ENCODE results near the gene NR1I3.

NR1I3 gene

DNA sequence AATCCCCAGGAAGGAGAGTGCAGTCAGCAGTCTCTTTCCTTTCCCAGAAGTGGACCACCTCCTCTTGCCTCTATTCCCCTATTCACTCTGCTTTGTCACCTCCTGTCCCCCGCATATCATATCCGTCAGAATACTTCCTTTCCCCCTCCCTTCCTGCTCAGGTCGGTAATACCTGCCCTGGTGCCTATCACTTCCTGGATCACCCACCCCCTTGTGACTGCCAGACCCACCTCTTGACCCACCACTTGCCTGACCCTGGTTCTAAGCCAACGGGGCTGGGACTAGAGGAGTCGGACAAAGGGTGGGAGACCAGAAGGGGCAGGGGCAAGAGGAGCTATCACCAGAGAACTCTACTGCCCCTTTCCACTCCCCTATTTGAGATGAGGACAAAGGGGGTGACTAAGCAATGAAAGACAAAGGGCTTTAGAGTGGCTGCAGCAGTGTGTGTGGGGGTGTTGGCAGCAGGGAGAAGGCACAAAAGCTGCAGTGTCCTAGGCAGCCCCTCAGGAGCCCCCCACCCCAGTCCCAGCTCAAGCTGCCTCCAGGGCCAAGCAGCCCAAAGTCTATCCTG, 37.5 kb downstream of the NR1I3 start:
- Histone ChIP-seq H3K4me1 (ENCODE audit: control insufficient read depth, insufficient read depth, low read length, poor library complexity, severe bottlenecking) (peaks cover 28% of the 10 kb centered on the region), H3K4me3 (ENCODE audit: extremely low read depth, insufficient read depth, low read length, poor library complexity, severe bottlenecking) (no peak overlapping the region), H3K36me3 (ENCODE audit: control insufficient read depth, insufficient read depth, low read length) (peaks cover 22% of the 10 kb centered on the region), H3K27ac (ENCODE audit: low read depth, low read length, severe bottlenecking) (peak overlapping the region; percentile 88), H3K9me3 (ENCODE audit: control insufficient read depth, low read length) (no peaks in the 10 kb centered on the region)
- whole genome bisulfite sequencing, 2 experiments (ENCODE audit: insufficient coverage in 2 of 2), result 75% methylated on average over 5 of the region's 5 CpGs; no CpG with 5 or more reads in 1 of the 2 experiments

DNA sequence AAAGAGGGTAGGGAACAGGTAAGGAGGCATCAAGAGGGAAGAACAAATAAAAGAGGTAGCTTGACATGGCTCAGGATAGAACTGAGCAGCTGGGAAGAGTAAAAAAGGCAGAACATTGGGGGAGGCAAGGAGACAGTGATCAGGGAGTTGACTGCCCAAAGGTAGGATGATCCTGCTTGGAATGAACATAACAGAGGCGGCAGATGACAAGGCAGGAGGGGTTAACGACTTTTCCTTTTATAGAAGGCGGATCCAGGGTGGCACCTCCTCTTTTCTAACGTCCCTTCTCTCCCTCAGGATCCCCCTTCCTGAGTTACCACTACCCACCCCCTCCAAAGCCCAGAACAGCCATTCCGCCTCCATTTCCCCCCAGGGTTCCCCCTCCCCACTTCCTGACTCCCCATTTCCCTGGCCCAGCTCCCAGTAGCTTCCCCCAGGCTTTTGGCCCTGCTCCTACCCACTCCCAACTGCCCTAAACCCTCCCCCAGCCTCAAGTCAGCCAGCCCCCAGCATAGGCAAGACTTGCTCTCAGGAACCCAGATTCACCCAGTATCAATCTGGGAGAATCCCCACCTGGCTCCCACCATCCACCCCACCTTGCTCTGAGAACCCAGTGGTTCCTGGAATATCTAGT, 38.4 kb downstream of the NR1I3 start:
- H3K4me3 ChIP-seq (ENCODE audit: extremely low read depth, insufficient read depth, low read length, poor library complexity, severe bottlenecking), result no peak overlapping the region
- peak overlapping the region; percentile 88 for H3K27ac ChIP-seq (ENCODE audit: low read depth, low read length, severe bottlenecking)
- H3K4me1 ChIP-seq (ENCODE audit: control insufficient read depth, insufficient read depth, low read length, poor library complexity, severe bottlenecking), result peaks cover 32% of the 10 kb centered on the region

GRCh38 chr1:161198897-161199431, 39.0 kb downstream of the NR1I3 start, which contains the start of gene ADAMTS4:
TSS of gene ADAMTS4 (minus strand) at chr1:161199054. CDS start at chr1:161198627, 427 bp downstream.
- Histone ChIP-seq H3K36me3 (ENCODE audit: control insufficient read depth, insufficient read depth, low read length) (peaks cover 8% of the 10 kb centered on the region), H3K4me3 (ENCODE audit: extremely low read depth, insufficient read depth, low read length, poor library complexity, severe bottlenecking) (peak within 1 kb of the TSS; percentile 16), H3K27ac (ENCODE audit: low read depth, low read length, severe bottlenecking) (peak within 1 kb of the TSS; percentile 88), H3K4me1 (ENCODE audit: control insufficient read depth, insufficient read depth, low read length, poor library complexity, severe bottlenecking) (peaks cover 32% of the 10 kb centered on the region), H3K9me3 (ENCODE audit: control insufficient read depth, low read length) (no peaks in the 10 kb centered on the region)
- 60 to 68% methylated on average over 7 to 9 of the region's 11 CpGs for WGBS, 2 experiments (ENCODE audit: insufficient coverage in 2 of 2)

More for the DNA sequence above, 38.4 kb downstream of the NR1I3 start:
- WGBS, 2 experiments (ENCODE audit: insufficient coverage in 2 of 2), result 68 to 80% methylated on average over 1 to 5 of the region's 5 CpGs
- H3K36me3 ChIP-seq (ENCODE audit: control insufficient read depth, insufficient read depth, low read length), result peaks cover 15% of the 10 kb centered on the region
- no peaks in the 10 kb centered on the region for H3K9me3 ChIP-seq (ENCODE audit: control insufficient read depth, low read length)

- Histone ChIP-seq H3K27ac (ENCODE audit: low read depth, low read length, severe bottlenecking) (peak overlapping the region; percentile 2), H3K36me3 (ENCODE audit: control insufficient read depth, insufficient read depth, low read length) (peaks cover 2% of the 10 kb centered on the region), H3K9me3 (ENCODE audit: control insufficient read depth, low read length) (no peaks in the 10 kb centered on the region), H3K4me3 (ENCODE audit: extremely low read depth, insufficient read depth, low read length, poor library complexity, severe bottlenecking) (peak overlapping the region; percentile 16), H3K4me1 (ENCODE audit: control insufficient read depth, insufficient read depth, low read length, poor library complexity, severe bottlenecking) (peaks cover 30% of the 10 kb centered on the region)
- WGBS, 2 experiments (ENCODE audit: insufficient coverage in 2 of 2), result 33 to 38% methylated on average over 16 to 18 of the region's 20 CpGs
Measured at GRCh38 chr1:161198194-161198896, 39.7 kb downstream of the NR1I3 start.

GRCh38 chr1:161197560-161198193, 40.3 kb downstream of the NR1I3 start:
- Histone ChIP-seq H3K36me3 (ENCODE audit: control insufficient read depth, insufficient read depth, low read length) (no peaks in the 10 kb centered on the region), H3K27ac (ENCODE audit: low read depth, low read length, severe bottlenecking) (peak overlapping the region; percentile 85), H3K4me3 (ENCODE audit: extremely low read depth, insufficient read depth, low read length, poor library complexity, severe bottlenecking) (peak overlapping the region; percentile 2), H3K9me3 (ENCODE audit: control insufficient read depth, low read length) (no peaks in the 10 kb centered on the region), H3K4me1 (ENCODE audit: control insufficient read depth, insufficient read depth, low read length, poor library complexity, severe bottlenecking) (peaks cover 28% of the 10 kb centered on the region)
- WGBS, 2 experiments (ENCODE audit: insufficient coverage in 2 of 2), result 92 to 93% methylated on average over 9 to 10 of the region's 11 CpGs

DNA sequence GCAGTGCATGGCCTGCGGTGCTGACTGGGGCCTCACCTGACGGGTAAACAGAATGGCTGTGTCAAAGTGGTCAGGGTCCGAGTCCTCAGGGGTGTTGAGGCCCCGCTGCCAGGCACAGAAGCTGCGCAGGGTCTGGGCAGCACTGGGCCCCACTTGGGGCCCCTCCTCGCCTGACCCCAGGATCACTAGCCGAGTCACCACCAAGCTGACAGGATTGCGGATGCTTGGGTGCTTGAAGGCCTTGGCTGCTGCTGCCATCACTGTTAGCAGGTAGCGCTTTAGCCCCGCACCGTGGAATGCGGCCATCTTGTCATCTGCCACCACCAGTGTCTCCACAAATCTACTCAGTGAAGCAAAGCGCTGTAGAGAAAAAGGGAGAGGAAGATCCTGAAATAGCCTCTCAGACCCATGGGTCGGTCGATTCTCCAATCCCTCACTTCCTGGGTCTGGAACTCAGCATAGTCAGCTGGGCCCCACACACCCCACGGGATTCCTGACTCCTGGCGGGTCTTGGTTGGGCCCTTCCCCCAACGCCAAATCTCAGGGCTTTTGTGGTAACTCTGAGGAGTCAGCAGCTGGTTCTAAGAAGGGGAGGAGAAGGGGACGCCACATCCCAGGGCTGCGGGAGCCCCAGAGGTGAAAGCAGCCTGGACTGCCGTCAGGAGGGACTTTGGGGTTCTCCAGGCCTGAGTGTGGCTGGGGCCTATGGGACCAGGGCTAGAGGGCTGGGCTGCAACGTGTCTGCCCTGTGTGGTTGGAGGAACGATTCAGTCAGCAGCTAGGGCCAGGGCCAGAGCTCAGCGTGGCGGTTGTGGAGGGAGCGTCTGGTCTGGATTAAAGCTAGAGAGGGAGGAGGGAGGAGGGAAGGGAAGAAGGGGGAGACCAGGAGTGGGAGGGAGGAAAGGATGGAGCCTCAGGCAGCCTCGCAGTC, 41.2 kb downstream of the NR1I3 start:
- peak overlapping the region; percentile 85 for H3K27ac ChIP-seq (ENCODE audit: low read depth, low read length, severe bottlenecking)
- WGBS, 2 experiments (ENCODE audit: insufficient coverage in 2 of 2), result 82% methylated on average over 19 to 22 of the region's 27 CpGs
- no peaks in the 10 kb centered on the region for H3K36me3 ChIP-seq (ENCODE audit: control insufficient read depth, insufficient read depth, low read length)
- H3K4me3 ChIP-seq (ENCODE audit: extremely low read depth, insufficient read depth, low read length, poor library complexity, severe bottlenecking), result no peak overlapping the region
- H3K9me3 ChIP-seq (ENCODE audit: control insufficient read depth, low read length), result no peaks in the 10 kb centered on the region
- peaks cover 26% of the 10 kb centered on the region for H3K4me1 ChIP-seq (ENCODE audit: control insufficient read depth, insufficient read depth, low read length, poor library complexity, severe bottlenecking)

DNA sequence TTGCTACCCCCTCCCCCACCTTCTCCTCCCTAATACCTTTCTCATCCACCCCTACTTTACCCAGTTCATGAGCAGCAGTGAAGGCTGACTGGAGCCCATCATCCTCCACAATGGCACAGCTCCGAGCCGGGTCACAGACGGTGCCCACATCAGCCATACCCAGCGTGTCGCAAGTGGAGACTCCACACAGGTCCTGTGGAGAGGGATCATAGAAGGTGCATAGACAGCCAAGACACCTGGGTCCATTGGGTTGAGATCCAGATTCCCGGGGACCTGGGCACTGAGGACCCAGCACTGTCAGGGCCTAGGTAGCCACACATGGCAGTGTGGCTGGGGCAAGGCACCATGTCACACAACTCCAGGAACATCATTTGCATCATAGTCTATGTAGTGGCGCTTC, 41.9 kb downstream of the NR1I3 start:
- no peaks in the 10 kb centered on the region for H3K36me3 ChIP-seq (ENCODE audit: control insufficient read depth, insufficient read depth, low read length)
- no peak overlapping the region for H3K27ac ChIP-seq (ENCODE audit: low read depth, low read length, severe bottlenecking)
- H3K4me1 ChIP-seq (ENCODE audit: control insufficient read depth, insufficient read depth, low read length, poor library complexity, severe bottlenecking), result peaks cover 19% of the 10 kb centered on the region
- H3K9me3 ChIP-seq (ENCODE audit: control insufficient read depth, low read length), result no peaks in the 10 kb centered on the region
- WGBS, 2 experiments (ENCODE audit: insufficient coverage in 2 of 2), result 97 to 98% methylated on average over 5 to 6 of the region's 7 CpGs
- no peak overlapping the region for H3K4me3 ChIP-seq (ENCODE audit: extremely low read depth, insufficient read depth, low read length, poor library complexity, severe bottlenecking)

GRCh38 chr1:161195171-161195570, 42.8 kb downstream of the NR1I3 start:
- 100% methylated on average over 3 of the region's 4 CpGs for WGBS, 2 experiments (ENCODE audit: insufficient coverage in 2 of 2)
- no peak overlapping the region for H3K27ac ChIP-seq (ENCODE audit: low read depth, low read length, severe bottlenecking)
- no peaks in the 10 kb centered on the region for H3K36me3 ChIP-seq (ENCODE audit: control insufficient read depth, insufficient read depth, low read length)
- H3K4me1 ChIP-seq (ENCODE audit: control insufficient read depth, insufficient read depth, low read length, poor library complexity, severe bottlenecking), result peaks cover 18% of the 10 kb centered on the region
- no peaks in the 10 kb centered on the region for H3K9me3 ChIP-seq (ENCODE audit: control insufficient read depth, low read length)
- no peak overlapping the region for H3K4me3 ChIP-seq (ENCODE audit: extremely low read depth, insufficient read depth, low read length, poor library complexity, severe bottlenecking)

- WGBS, 2 experiments (ENCODE audit: insufficient coverage in 2 of 2), result 95 to 98% methylated on average over 15 to 21 of the region's 21 CpGs
- H3K4me1 ChIP-seq (ENCODE audit: control insufficient read depth, insufficient read depth, low read length, poor library complexity, severe bottlenecking), result peaks cover 18% of the 10 kb centered on the region
- no peak overlapping the region for H3K27ac ChIP-seq (ENCODE audit: low read depth, low read length, severe bottlenecking)
- no peak overlapping the region for H3K4me3 ChIP-seq (ENCODE audit: extremely low read depth, insufficient read depth, low read length, poor library complexity, severe bottlenecking)
- H3K36me3 ChIP-seq (ENCODE audit: control insufficient read depth, insufficient read depth, low read length), result no peaks in the 10 kb centered on the region
- no peaks in the 10 kb centered on the region for H3K9me3 ChIP-seq (ENCODE audit: control insufficient read depth, low read length)
Measured at GRCh38 chr1:161193561-161194235, 44.3 kb downstream of the NR1I3 start.
